ENCODE data around the gene TLE4.

- TF ChIP-seq CTCF (conservative IDR thresholded peaks at IDR 0.05 in 1 of 2, IDR thresholded peaks at IDR 0.05 in 1 of 2; ENCODE audit: low read depth in 1 of 2, low read length in 2 of 2) (no peak), EZH2 (IDR thresholded peaks at IDR 0.05; ENCODE audit: low read length, missing control alignments) (no peak)
Observed at GRCh38 chr9:79644048-79644447, 72.3 kb downstream of the TLE4 start.
